Calu3 (cell line): ENCODE results near the gene BTNL2. TPM values are rescaled to one million over a fixed set of nuclear protein-coding genes. Genes with fewer than 3 reads are reported as not detected.

Experiments used
- BruUV-seq: library from RNA; stranded (reverse); fragments of 400-500 nt; replicated peaks from 2 replicates; lab custom pipeline; 2021; lab: Mats Ljungman, UMichigan
- CTCF ChIA-PET: fragments of 300-600 bp; sonication (Branson Sonifier 250); formaldehyde crosslinking; loops from one replicate; lab custom pipeline; 2022; ENCODE audit warnings: antibody characterized with exemption; lab: Charles Lee
- DNase-seq: peaks from one replicate; pipeline ENCODE4 v3.0.0; 2022
- H3K27ac Mint-ChIP-seq: one replicate; pipeline ENCODE4 v1.8.0; 2022; ENCODE audit warnings: mixed read lengths; ENCODE audit not compliant: unreplicated experiment
- H3K27me3 Mint-ChIP-seq: one replicate; pipeline ENCODE4 v1.8.0; 2022; ENCODE audit warnings: mixed read lengths; ENCODE audit not compliant: unreplicated experiment
- H3K36me3 Mint-ChIP-seq: one replicate; pipeline ENCODE4 v1.8.0; 2022; ENCODE audit warnings: mild to moderate bottlenecking, moderate library complexity, mixed read lengths; ENCODE audit not compliant: insufficient read depth, unreplicated experiment
- H3K4me1 Mint-ChIP-seq: one replicate; pipeline ENCODE4 v1.8.0; 2022; ENCODE audit warnings: mild to moderate bottlenecking, low read depth, mixed read lengths; ENCODE audit not compliant: unreplicated experiment
- H3K4me3 Mint-ChIP-seq: one replicate; pipeline ENCODE4 v1.8.0; 2022; ENCODE audit warnings: mild to moderate bottlenecking, low read depth, moderate library complexity, mixed read lengths; ENCODE audit not compliant: unreplicated experiment
- H3K9me3 Mint-ChIP-seq: one replicate; pipeline ENCODE4 v1.8.0; 2022; ENCODE audit warnings: low read depth, mixed read lengths; ENCODE audit not compliant: unreplicated experiment
- CTCF ChIP-seq: fragments of 200-600 bp; IDR thresholded peaks from one replicate; pipeline ENCODE4 v1.8.0; 2022; ENCODE audit warnings: antibody characterized with exemption; ENCODE audit not compliant: unreplicated experiment
- intact Hi-C: fragments of 100-400 bp; cut with micrococcal nuclease; formaldehyde crosslinking; loops from one replicate; pipeline ENCODE4 v1.10.0; 2022; ENCODE audit not compliant: unreplicated experiment
- total RNA-seq: library from RNA; stranded (reverse); gene quantifications from 2 replicates; pipeline ENCODE4 v1.2.3, GENCODE V29; 2022

Gene BTNL2
- total RNA-seq, 1 experiment from 2014 or later = not detected

- no peaks in the 10 kb centered on the region for H3K27me3 Mint-ChIP-seq
- H3K9me3 Mint-ChIP-seq = no peaks in the 10 kb centered on the region
- CTCF ChIA-PET = no interaction called here
- no TSS peak for BruUV-seq
- H3K4me1 Mint-ChIP-seq = peaks cover 56% of the 10 kb centered on the region
- TF ChIP-seq CTCF = no peak
- peaks cover 6% of the 10 kb centered on the region for H3K36me3 Mint-ChIP-seq
- H3K4me3 Mint-ChIP-seq = no peak overlapping the region
- no peak for DNase-seq
- intact Hi-C loops = no loop called here
- H3K27ac Mint-ChIP-seq = no peak overlapping the region
These were observed 31.0 kb downstream of the BTNL2 start for GRCh38 chr6:32375739-32376529.

- H3K27ac Mint-ChIP-seq = no peak within 1 kb of the TSS
- CTCF ChIA-PET = no interaction called here
- TF ChIP-seq CTCF = no peak
- no peaks in the 10 kb centered on the region for H3K27me3 Mint-ChIP-seq
- intact Hi-C loops = loop anchor here (5.0 kb wide), 1 partner anchor 115 kb away; no protein-coding TSS in a partner anchor
- peaks cover 6% of the 10 kb centered on the region for H3K36me3 Mint-ChIP-seq
- peaks cover 58% of the 10 kb centered on the region for H3K4me1 Mint-ChIP-seq
- no peaks in the 10 kb centered on the region for H3K9me3 Mint-ChIP-seq
- no TSS peak for BruUV-seq
- no peak within 1 kb of the TSS for H3K4me3 Mint-ChIP-seq
- no peak for DNase-seq
These were observed 35.2 kb downstream of the BTNL2 start, which contains the start of gene TSBP1 for GRCh38 chr6:32371803-32372202. TSS of gene TSBP1 (minus strand) at chr6:32371903. CDS start at chr6:32371706, 197 bp downstream.

- Mint-ChIP-seq H3K27me3 (no peaks in the 10 kb centered on the region), H3K27ac (no peak overlapping the region), H3K4me3 (no peak overlapping the region), H3K36me3 (peaks cover 6% of the 10 kb centered on the region), H3K4me1 (peaks cover 52% of the 10 kb centered on the region), H3K9me3 (no peaks in the 10 kb centered on the region)
- TF ChIP-seq CTCF = no peak
- BruUV-seq = no TSS peak
- intact Hi-C loops = loop anchor here (5.0 kb wide), 1 partner anchor 114 kb away; no protein-coding TSS in a partner anchor
- DNase-seq = no peak
- CTCF ChIA-PET = no interaction called here
These were observed 35.8 kb downstream of the BTNL2 start for GRCh38 chr6:32371229-32371628.

- no peak for DNase-seq
- no TSS peak for BruUV-seq
- CTCF ChIA-PET = no interaction called here
- Mint-ChIP-seq H3K4me1 (peaks cover 49% of the 10 kb centered on the region), H3K27ac (no peak overlapping the region), H3K36me3 (peaks cover 6% of the 10 kb centered on the region), H3K9me3 (no peaks in the 10 kb centered on the region), H3K27me3 (peaks cover 2% of the 10 kb centered on the region), H3K4me3 (no peak overlapping the region)
- intact Hi-C loops = loop anchor here (5.0 kb wide), 1 partner anchor 113 kb away; no protein-coding TSS in a partner anchor
- TF ChIP-seq CTCF = no peak
These were observed 36.5 kb downstream of the BTNL2 start for GRCh38 chr6:32370505-32370904.
